GM18907 (cell line): ENCODE data around the gene DCLK2.

ENCODE experiments used
- ATAC-seq: cut with Tn5 transposase; IDR thresholded peaks from one replicate; pipeline ENCODE4 v1.9.1; 2021; ENCODE audit warnings: mild to moderate bottlenecking, moderate library complexity; ENCODE audit not compliant: unreplicated experiment

The DCLK2 gene

DNA sequence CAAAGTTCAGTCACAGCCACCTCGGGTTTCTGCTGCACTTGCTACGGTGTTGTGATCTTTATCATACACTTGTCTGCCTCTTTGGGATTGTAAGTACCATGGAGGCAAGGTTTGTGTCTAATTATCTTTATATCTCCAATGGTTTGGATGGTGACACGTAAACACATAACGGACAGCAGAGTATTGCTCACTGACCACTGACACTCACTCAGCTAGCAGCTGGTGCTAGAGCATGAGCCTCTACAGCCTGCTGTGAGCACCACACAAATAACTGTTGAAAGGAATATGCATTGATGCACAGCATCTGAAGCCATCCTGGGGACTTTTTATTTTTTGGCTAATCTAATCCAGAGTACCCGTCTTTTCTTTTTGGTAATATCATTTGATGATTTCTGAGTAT, 156.0 kb downstream of the DCLK2 start:
- ATAC-seq, result no peak

DNA sequence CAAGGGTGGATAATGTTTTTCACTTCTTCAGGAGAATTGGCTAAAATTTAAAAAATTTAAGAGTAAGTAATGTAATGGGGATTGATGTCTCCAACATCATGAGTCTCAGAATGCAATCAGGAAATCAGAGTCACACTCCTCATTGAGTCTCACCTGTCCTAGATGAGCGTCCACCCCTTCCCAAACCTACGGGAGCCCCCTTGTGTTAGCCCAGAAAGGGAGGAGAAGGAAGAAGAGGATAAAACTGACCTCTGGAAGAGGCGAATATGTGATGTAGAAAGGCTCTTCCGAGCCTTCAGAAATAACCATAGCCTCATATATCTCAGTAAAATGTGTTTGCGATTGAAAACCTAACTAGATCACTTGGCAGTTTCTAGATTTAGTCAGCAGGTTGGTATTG, 157.1 kb downstream of the DCLK2 start:
- no peak for ATAC-seq

DNA sequence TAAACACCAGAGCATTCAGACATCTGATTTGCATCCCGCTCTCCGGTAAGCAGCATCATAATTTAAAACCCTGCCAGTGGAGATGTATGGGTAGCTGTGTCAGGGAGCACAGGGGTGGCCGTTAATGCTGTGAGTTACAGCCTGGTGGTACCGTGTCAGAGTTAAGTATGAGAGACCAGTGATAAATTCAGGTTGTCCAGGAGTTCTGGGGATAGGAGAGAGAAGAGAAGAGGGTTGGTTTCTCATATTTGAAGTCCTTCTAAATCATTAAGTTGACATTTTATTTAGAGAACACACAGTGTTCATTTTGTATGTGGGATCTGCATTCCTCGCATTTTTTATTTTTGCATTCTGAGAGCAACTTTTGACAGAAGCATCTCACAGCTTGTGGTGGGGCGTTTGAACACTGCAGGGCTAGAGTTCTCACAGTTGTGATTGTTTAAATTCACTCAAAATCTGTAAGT, 157.6 kb downstream of the DCLK2 start:
- ATAC-seq, result no peak

DNA sequence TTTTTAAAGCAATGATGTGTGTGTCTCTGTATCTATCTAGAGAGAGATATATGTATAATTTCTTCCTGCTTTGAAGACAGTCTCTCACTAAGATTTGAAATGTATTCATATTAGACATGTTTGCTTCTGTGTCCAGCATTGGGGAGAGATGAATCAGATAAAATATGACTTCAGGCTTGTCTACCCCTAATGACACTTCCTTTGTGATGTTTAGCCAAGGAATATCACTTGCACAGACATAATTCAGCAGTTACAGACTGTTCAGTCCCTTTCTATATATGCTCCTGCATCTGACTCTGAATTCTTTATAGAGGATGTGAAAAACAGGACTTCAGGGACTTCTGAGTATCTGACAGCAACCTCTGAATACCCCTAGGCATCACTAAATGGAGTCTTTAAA, 158.4 kb downstream of the DCLK2 start:
- no peak for ATAC-seq

DNA sequence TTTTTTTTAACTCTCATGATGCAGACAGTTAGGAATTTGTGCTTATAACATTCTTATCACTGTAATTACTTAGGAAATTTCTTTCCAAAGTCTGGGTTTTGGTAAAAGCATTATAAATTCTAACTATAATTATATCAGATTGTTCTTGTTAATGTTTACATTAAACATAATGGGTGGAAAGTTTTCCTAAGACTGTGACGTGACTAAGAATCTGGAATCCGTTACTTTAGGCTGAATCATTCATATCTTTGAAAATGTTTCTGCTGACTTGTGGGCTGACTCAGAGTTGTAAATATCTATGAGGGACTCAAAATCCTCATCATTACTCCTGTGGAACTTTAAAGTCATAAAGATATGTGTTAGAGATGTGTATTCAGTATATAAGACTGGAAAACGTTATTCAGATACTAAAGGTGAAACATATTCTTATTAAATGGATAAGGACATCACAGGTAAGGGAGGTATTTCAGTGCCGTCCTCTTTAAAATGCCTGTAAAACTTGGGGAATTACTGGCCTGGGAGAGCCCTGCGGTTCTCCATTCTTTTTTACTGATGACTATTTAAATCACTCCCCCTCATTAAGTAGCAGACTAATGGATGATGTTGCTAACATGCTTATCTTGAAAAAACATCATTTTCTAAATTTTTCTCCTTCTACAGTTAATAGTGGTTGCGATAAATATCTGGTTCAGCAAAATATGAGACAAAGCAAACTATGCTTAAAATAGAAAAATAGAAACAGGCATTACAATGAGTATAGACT, 159.0 kb downstream of the DCLK2 start:
- ATAC-seq, result no peak

DNA sequence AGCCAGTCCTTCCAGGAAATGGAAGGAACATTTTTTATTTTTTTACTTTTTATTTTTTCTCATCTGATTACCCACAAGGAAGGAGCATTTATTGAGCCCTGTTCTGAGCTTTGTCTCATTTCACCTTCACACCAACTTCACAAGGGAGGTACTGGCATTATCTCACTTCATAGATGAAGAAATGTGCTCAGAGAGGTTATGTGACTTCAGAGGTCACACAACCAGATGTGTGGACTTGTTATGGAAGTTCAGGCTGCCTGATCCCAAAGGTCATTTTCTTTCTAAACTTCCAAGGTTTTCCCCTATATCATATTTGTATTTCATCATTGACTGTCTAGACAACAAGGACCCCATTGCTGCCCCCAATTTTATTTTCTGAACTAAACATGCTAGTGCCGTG, 160.3 kb downstream of the DCLK2 start:
- no peak for ATAC-seq

DNA sequence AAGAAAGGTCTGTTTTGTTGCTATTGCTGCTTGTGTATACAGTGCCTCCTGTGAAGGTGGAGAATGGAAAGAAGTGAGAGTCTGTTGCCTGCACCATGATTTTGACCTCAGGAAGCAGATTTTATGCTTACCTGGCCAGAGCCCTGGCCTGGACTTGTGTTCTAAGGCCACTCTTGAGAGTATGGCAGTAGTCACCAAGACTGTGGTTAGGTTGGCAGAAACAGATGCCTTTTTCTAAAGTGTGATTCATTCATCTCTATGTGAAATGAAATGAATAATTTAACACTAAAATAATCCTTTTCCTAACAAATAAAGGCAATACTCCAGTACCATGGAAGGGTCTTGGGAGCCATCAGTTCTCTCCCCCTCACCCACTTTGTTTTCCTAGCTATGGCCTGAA, 161.8 kb downstream of the DCLK2 start:
- no peak for ATAC-seq

DNA sequence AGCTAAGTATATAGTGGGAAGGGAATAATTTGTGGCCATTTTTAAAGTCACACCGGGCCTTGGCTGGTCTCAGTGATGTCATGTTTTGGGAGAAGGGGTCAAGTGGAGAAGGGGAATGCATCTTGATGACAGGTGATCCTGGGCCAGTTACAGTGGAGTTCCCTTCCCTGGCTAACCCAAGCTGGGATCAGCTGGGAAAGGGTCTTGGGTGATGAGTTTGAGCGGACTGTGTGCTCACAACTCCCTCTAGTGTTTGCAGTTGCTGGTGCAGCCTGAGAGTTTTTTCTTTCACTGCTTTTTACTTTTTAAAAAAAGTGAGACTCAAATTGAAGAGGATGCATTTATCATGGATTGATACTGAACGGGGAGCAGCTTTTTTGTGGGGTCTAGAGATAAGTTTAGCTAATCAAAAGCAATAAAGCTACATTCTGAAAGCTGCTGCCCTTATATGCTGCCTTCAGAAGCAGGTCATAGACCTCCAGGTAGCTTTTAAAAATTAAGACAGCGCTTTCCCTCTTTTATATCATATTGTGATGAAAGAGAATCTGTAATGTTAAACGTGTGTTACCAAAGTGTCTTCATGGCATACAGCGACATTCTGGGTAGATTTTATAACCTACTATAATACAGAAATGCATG, 164.7 kb downstream of the DCLK2 start:
- ATAC-seq, result no peak

DNA sequence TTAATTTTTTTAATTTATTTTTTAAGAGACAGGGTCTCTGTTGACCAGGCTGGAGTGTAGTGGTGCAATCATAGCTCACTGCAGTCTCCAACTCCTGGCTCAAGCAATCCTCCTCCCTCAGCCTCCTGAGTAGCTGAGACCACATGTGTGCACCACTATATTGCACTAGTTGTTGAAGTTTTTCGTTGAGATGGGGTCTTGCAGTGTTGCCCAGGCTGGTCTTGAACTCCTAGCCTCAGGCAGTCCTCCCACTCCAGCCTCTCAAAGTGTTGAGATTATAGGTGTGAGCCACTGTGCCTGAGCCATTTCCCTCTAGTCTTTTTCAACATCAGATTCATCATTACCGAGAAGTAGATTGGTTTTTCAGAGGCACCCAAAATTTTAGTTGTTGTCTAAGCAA, 165.7 kb downstream of the DCLK2 start:
- no peak for ATAC-seq

DNA sequence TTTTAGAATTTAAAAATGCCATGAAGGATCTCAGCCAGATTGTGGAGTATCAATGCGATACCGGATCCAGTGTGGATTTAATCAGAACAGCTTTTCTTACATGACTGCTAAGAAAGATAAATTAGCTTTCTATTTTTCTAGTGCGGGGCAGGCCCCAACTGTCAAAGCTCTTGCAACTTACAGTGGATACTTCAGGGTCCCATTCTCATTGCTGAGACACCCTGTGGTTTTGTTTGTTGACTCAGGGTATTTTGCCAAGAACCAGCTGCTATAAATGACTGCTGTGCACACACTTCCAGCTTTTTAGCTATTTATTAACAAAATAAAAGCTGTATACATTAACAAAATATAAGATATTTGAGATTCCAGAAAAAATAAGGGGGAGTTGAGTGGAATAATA, 166.4 kb downstream of the DCLK2 start:
- no peak for ATAC-seq

DNA sequence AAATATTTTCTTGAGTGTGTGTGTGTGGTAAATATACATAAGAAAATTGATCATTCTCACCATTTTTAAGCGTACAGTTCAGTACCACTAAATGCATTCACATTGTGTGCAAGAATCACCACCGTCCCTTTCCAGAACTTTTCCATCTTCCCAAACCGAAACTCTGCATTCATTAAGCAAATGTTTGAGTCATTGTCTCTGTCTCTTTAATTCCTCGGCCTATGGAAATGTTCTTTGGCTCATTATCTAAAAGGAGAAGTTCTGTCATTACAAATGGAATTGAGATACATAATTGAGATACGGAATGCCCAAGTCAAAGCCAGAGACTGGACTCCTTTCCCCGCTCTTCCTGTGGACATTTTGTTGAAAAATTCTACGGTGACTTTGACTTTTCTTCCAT, 168.9 kb downstream of the DCLK2 start:
- ATAC-seq, result no peak

DNA sequence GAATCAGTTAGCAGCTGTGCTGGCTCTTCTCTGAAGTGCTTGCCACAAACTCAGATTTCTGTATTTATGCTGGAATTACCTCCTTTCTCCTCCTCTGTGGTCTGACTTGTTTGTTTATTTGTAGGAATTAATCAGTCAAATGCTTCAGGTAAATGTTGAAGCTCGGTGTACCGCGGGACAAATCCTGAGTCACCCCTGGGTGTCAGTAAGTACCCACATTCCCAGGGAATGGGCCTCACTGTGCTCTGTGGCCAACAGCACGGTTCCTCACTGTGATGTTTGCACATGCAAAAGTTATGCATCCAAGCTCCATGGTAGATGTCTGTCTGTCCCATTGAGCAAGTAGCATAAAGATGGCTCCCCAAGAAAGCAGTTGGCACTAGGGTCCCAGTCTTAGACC, 169.9 kb downstream of the DCLK2 start:
- no peak for ATAC-seq

DNA sequence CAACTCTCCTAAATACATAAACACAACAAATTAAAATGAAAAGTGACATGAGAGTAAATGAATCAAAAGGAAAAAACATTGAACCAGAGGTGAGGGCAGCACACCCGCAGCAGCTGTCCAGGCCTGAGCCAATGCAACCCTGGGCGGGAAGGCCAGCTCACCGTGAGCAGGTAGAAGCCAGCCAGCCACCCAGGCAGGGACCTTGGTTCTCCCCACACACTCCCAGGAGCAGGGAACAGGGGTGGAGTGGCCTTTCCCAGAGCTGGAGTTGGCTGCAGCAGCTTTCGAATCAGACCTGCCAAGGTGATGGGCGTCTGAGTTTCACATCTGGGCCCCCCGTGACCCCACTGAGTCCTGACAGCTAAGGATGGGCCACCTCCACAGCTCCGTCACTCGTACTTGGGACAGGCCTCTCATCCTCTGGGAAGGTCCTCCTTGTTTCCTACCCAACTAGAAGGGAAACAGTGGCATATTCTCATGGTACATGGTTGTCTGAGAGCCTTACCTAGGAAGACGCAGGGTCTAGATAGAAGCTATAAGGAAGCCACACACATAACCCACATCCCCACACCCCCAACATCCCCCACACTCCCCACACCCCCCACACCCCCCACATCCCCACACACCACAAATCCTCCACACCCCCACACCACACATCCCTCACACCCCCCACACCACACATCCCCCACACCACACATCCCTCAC, 172.2 kb downstream of the DCLK2 start:
- ATAC-seq, result no peak

DNA sequence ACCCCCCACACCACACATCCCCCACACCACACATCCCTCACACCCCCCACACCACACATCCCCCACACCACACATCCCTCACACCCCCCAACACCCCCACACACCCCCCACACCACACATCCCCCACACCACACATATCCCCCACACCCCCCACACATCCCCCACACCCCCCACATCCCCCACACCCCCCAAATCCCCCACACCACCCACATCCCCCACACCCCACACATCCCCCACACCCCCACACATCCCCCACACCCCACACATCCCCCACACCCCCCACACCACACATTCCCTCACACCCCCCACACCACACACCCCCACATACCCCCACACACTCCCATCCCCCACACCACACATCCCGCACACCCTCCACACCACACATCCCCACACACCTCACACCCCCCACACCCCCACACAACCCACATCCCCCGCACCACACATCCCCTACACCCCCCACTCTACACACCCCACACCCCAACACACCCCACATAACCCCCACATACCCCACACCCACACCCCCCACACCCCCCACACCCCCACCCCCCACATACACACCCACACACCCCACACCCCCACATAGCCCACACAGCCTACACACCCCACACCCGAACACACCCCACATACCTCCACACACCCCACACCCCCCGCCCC, 172.9 kb downstream of the DCLK2 start:
- ATAC-seq, result no peak

DNA sequence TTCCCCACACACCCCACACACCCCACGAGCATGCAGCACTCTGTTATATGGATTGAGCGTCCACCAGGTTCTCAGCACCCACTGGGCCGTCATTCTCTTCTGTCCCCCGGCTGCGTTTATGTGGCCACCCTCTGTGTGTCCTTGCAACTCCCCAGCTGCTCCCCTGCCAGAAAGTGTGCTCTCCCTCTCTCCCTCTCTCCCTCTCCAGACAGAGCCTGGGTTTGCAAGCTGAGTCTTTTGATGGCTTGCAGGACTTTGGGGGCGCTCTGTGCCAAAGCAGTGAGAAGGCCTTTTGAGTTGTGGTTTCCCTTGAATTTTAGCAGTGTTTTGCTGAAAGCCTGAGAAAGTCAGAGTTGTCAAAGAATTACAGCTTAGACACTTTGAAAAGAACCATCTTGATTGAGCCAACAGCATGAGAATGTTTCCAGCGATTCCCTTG, 173.5 kb downstream of the DCLK2 start:
- ATAC-seq, result no peak

DNA sequence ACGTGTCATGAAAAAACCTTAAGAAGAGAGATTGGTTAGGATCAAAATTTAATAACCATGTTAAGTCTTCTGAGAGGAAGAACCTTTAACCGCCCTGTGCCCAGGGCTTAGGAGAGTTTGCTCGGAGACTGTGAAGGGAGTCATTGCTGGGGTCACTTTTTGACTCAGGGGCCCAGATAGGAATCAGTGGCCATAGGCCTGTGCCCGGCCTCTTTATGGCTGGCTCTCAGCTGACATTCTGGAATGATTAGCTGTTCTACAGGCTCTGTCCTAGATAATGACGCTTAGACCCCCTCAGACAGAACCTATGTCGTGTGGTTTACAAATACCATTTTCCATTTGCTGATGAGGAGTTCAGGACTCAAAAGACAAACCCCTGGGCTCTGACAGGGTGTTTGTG, 174.1 kb downstream of the DCLK2 start:
- no peak for ATAC-seq

DNA sequence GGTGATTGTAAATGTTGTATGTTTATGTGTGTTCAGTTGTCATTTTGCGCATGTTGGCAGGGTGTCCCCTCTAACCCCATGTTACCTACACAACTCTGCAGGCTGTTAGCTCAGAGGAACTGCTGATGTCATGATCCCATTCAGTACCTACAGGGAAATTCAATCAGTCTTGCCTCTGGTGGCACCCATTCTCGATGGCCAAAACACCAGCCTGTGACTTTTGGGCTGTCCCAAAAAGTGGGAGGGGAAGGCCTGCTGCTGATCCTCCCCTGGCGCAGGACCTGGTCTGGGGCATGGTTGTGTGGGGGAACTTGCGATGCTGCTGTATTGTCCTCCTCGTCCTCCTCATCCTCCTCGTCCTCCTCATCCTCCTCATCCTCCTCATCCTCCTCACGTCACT, 174.5 kb downstream of the DCLK2 start:
- no peak for ATAC-seq

DNA sequence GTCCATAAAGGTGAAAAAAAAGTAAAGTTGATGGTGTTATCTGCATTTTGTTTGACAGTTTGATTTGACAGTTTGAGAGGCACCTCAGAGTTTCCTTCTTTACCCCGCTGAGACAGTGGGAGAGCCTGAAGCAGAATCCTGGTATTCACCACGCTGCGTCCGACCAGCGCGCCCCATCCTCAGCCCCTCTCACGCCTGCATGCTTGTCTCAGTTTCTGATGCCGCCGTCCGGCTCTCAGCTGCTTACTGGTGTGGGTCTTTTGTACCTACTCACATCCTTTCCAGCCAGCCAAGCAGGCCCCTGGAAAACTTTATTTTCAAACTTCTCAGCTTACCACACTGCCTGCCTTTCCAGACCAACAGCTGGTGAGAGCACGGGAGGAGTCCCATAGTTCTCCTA, 175.2 kb downstream of the DCLK2 start:
- no peak for ATAC-seq

DNA sequence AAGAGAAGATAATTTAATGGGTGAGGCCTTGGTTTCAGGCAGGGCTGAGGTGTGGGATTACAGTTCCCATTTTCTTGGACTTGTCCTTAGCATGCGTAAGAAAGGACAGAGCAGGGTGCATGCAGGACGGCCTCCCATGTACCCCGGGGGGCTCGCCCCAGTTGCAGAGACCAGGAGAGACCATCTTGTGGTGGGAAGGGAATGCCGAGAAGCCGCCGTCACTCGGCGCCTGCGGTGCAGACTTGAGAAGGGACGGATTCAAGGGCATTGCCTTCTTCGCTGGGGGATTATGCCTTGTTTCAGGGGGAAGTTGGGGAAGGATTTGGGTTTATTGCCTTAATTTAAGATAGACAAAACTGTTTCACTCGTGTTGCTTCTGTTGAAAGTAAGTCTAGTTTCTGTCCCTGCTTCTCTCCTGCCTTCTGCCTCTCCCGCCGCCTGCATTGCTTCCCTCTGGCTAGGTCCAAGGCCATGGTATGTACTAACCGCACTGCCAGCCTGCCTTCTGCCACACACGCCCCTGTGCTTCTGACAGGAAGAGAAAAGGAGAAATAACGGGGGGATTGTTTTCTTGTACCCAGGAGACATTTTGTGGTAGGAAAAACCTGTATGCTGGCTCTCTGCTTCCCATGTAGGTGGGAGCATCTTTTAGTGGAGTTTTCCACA, 175.9 kb downstream of the DCLK2 start:
- ATAC-seq, result no peak

DNA sequence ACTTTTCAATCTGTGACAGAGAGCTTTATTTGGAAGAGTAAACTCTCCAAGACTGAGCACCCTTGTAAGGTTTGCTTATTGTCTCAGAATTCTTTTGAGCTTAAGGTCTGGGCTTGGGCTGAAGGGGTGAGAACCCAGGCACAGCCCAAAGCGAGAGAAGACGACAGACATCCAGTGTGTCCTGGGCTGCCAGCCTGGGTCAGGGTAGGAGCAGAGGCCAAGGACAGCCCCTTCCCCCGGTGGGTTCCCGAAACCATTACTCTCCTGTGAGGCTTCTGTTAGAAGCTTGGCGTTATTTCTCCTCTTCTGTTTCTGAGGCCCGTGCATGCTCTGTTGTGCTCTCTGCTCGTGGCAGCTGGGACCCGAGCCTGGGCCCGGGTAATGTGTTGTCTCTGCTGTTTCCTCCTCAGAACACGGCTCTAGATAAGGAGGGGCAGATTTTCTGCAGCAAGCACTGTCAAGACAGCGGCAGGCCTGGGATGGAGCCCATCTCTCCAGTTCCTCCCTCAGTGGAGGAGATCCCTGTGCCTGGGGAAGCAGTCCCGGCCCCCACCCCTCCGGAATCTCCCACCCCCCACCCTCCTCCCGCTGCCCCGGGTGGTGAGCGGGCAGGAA, 177.5 kb downstream of the DCLK2 start:
- ATAC-seq, result no peak

DNA sequence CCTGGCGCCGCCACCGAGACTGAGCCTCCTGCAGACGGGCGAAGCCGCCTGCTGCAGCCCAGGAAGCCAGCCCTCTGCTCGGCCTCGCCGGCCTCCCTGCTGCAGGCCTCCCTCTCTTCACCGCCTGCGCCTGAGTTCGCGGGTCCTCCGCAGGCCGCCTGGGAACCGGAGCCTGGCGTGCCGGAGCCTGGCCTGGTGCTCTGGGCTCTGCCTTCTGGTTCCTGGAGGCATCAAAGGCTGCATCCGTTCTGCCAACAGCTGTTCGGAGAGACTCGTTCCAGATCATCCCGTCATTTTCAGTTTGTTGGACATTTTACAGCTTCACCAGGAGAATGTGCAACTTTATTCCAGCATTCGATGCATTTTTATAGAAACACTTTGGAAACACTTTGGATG, 178.0 kb downstream of the DCLK2 start:
- no peak for ATAC-seq
